ENCODE measurements around the gene PPEF1. TPM values are rescaled to one million over a fixed set of nuclear protein-coding genes. Genes with fewer than 3 reads are reported as not detected.

Gene PPEF1
- total and polyA plus RNA-seq, 2 of the 4 experiments (the other 2 are of a cell fraction), result not detected

GRCh38 chrX:18691431-18691830 lies 16.0 kb upstream of the PPEF1 start:
- POLR2A ChIA-PET (ENCODE audit: unreplicated experiment), result no interaction called here

More at GRCh38 chrX:18691431-18691830, 16.0 kb upstream of the PPEF1 start:
- Histone ChIP-seq H4K5ac (ENCODE audit: low read depth, low read length) (no peak overlapping the region), H3K4me2 (ENCODE audit: low read depth, low read length) (no peak overlapping the region), H2BK20ac (ENCODE audit: low read depth, low read length) (no peak overlapping the region), H3K9me1 (ENCODE audit: insufficient read depth, low read length) (no peaks in the 10 kb centered on the region), H2BK5ac (ENCODE audit: low read depth, low read length, poor library complexity, severe bottlenecking) (no peak overlapping the region), H3K23ac (ENCODE audit: low read depth, low read length) (no peak overlapping the region), H3K4ac (ENCODE audit: low read depth, low read length) (no peak overlapping the region), H3K18ac (ENCODE audit: low read depth, low read length) (no peak overlapping the region), H2AK9ac (replicated peaks; ENCODE audit: low read depth, low read length, poor library complexity) (no peak overlapping the region), H2AK5ac (ENCODE audit: low read depth, low read length) (no peak overlapping the region), H3K9me3 (ENCODE audit: control insufficient read depth, insufficient read depth, low read length) (peaks cover 3% of the 10 kb centered on the region; the same call in 1 of the 2 replicates), H3K4me3 (ENCODE audit: insufficient read depth, low read depth, low read length) (no peak overlapping the region), H4K20me1 (ENCODE audit: insufficient read depth, low read length) (no peaks in the 10 kb centered on the region), H3K9ac (ENCODE audit: low read depth, low read length) (no peak overlapping the region), H4K8ac (ENCODE audit: low read depth in 2 of 2, low read length in 2 of 2) (no peak overlapping the region), H3K27me3 (ENCODE audit: control insufficient read depth, insufficient read depth, low read length) (peaks cover 3% of the 10 kb centered on the region; the same call in 1 of the 2 replicates), H3K79me1 (ENCODE audit: low read depth in 1 of 2, low read length in 2 of 2) (no peaks in the 10 kb centered on the region), H4K91ac (ENCODE audit: insufficient read depth, low read depth, low read length) (no peak overlapping the region), H2BK15ac (ENCODE audit: low read depth, low read length) (no peak overlapping the region), H2BK120ac (ENCODE audit: low read depth, low read length) (no peak overlapping the region), H3K56ac (ENCODE audit: extremely low read depth, insufficient read depth, low read length) (no peak overlapping the region), H3K14ac (replicated peaks; ENCODE audit: low read depth, low read length) (no peak overlapping the region), H3K27ac (ENCODE audit: insufficient read depth, low read length) (no peak overlapping the region), H3K4me1 (ENCODE audit: control insufficient read depth, insufficient read depth, low read length) (no peaks in the 10 kb centered on the region), H2AFZ (replicated peaks; ENCODE audit: low read length, poor library complexity) (no peak overlapping the region), H3K36me3 (ENCODE audit: control insufficient read depth, insufficient read depth, low read length) (no peaks in the 10 kb centered on the region)
- TF ChIP-seq CEBPB (IDR thresholded peaks at IDR 0.05; ENCODE audit: low read depth, low read length) (no peak), RAD21 (IDR thresholded peaks at IDR 0.05; ENCODE audit: low read length) (no peak), FOS (IDR thresholded peaks at IDR 0.05; ENCODE audit: low read depth, low read length) (no peak), RCOR1 (IDR thresholded peaks at IDR 0.05; ENCODE audit: insufficient replicate concordance, low read length) (no peak), MAFK (IDR thresholded peaks at IDR 0.05; ENCODE audit: low read depth, low read length) (no peak), ELK1 (IDR thresholded peaks at IDR 0.05; ENCODE audit: borderline replicate concordance, low read depth, low read length) (no peak), CHD1 (IDR thresholded peaks at IDR 0.05; ENCODE audit: low read depth, low read length) (no peak), MAZ (IDR thresholded peaks at IDR 0.05; ENCODE audit: borderline replicate concordance, low read depth, low read length) (no peak), NFE2L2 (IDR thresholded peaks at IDR 0.05; ENCODE audit: low read depth, low read length) (no peak), BHLHE40 (IDR thresholded peaks at IDR 0.05; ENCODE audit: low read depth, low read length) (no peak), POLR2A (IDR thresholded peaks at IDR 0.05; ENCODE audit: low read depth, low read length) (no peak), MXI1 (IDR thresholded peaks at IDR 0.05; ENCODE audit: borderline replicate concordance, low read depth, low read length) (no peak), RFX5 (IDR thresholded peaks at IDR 0.05; ENCODE audit: low read depth, low read length) (no peak)
- dilution Hi-C loops (cut with HindIII; ENCODE audit: low sequenced_read_pairs, unreplicated experiment) (no loop called here), intact Hi-C loops (cut with micrococcal nuclease) (no loop called here), in situ Hi-C loops (cut with MboI; ENCODE audit: low sequenced_read_pairs) (no loop called here)
- CTCF ChIA-PET, result no interaction called here
- DNase-seq, result no peak
- no peak for ATAC-seq (ENCODE audit: low read depth)
- WGBS, 2 experiments (ENCODE audit: extremely low coverage in 2 of 2, insufficient read length in 1 of 2), result no CpG with 5 or more reads among the region's 1 CpG
- BruUV-seq (replicated peaks), result no TSS peak
